ENCODE results near the gene MAP4K1. TPM values are rescaled to one million over a fixed set of nuclear protein-coding genes. Genes with fewer than 3 reads are reported as not detected.
"Not testable (repeated sequence)": the region's sequence is repeated elsewhere in the genome, so short reads cannot be mapped to it uniquely, and the experiment has no call there.

MAP4K1 gene
- total RNA-seq, 1 donor from 2014 or later = 10.9 TPM

DNA sequence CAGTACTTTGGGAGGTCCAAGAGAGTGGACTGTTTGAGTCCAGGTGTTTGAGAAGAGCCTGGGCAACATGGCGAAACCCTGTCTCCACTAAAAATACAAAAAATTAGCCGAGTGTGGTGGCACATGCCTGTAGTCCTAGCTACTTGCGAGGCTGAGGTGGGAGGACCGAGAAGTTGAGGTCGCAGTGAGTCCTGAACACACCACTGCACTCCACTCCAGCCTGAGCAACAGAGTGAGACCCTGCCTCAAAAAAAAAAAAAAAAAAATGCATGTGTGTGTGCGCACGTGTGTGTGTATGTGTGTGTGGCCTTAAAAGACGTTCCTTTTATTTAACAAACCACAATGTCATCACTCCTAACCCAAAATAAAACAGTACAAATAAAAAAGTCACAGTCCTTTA, 62.6 kb downstream of the MAP4K1 start:
- TF ChIP-seq, protein P1, sequence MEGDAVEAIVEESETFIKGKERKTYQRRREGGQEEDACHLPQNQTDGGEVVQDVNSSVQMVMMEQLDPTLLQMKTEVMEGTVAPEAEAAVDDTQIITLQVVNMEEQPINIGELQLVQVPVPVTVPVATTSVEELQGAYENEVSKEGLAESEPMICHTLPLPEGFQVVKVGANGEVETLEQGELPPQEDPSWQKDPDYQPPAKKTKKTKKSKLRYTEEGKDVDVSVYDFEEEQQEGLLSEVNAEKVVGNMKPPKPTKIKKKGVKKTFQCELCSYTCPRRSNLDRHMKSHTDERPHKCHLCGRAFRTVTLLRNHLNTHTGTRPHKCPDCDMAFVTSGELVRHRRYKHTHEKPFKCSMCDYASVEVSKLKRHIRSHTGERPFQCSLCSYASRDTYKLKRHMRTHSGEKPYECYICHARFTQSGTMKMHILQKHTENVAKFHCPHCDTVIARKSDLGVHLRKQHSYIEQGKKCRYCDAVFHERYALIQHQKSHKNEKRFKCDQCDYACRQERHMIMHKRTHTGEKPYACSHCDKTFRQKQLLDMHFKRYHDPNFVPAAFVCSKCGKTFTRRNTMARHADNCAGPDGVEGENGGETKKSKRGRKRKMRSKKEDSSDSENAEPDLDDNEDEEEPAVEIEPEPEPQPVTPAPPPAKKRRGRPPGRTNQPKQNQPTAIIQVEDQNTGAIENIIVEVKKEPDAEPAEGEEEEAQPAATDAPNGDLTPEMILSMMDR (IDR thresholded peaks at IDR 0.05; ENCODE audit: unreplicated experiment) = no peak

DNA sequence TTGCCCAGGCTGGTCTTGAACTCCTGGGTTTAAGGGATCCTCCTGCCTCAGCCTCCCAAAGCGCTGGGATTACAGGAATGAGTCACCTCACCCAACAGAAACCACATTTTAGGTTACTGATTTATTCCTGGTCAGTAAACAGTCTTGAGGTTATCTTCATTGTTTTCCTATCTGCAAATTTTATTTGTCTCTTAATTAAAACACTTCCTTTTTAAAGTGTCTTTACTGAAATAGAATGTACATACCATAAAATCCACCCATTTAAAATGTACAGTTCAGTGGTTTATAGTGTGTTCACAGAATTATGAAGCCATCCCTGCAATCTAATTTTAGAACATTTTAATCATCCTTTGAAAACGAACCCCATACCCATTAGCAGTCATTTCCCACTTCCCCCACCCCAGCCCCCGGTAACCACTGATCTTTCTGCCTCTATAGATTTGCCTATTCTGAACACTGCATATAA, 63.0 kb downstream of the MAP4K1 start:
- Mint-ChIP-seq H3K27me3 (peaks cover 5% of the 10 kb centered on the region), H3K9me3 (ENCODE audit: low read depth) (no peaks in the 10 kb centered on the region), H3K4me3 (ENCODE audit: low read depth) (no peak overlapping the region), H3K36me3 (ENCODE audit: insufficient read depth) (no peaks in the 10 kb centered on the region), H3K27ac (no peak overlapping the region), H3K4me1 (ENCODE audit: low read depth) (no peaks in the 10 kb centered on the region)
- DNase-seq (ENCODE audit: low spot score, unreplicated experiment) = no peak
- TF ChIP-seq, protein P1 (IDR thresholded peaks at IDR 0.05; ENCODE audit: unreplicated experiment) = no peak

More for the DNA sequence above, 62.6 kb downstream of the MAP4K1 start:
- Mint-ChIP-seq H3K27ac (no peak overlapping the region), H3K4me3 (ENCODE audit: low read depth) (no peak overlapping the region), H3K27me3 (peaks cover 5% of the 10 kb centered on the region), H3K36me3 (ENCODE audit: insufficient read depth) (no peaks in the 10 kb centered on the region), H3K4me1 (ENCODE audit: low read depth) (no peaks in the 10 kb centered on the region), H3K9me3 (ENCODE audit: low read depth) (no peaks in the 10 kb centered on the region)
- DNase-seq (ENCODE audit: low spot score, unreplicated experiment) = no peak

DNA sequence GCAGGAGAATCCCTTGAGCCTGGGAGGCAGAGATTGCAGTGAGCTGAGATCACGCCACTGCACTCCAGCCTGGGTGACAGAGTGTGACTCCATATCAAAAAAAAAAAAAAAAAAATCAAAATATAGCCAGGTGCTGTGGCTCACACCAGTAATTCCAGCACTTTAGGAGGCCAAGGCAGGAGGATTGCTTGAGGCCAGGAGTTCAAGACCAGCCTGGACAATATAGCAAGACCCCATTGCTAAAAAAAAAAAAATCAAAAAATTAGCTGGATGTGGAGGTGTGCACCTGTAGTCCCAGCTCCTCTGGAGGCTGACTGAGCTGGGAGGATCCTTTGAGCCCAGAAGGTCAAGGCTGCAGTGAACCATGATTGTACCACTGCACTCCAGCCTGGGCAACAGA, 64.5 kb downstream of the MAP4K1 start:
- not testable (repeated sequence) for DNase-seq (ENCODE audit: low spot score, unreplicated experiment); H3K9me3 Mint-ChIP-seq (ENCODE audit: low read depth); H3K27ac Mint-ChIP-seq; H3K27me3 Mint-ChIP-seq; H3K4me1 Mint-ChIP-seq (ENCODE audit: low read depth); H3K4me3 Mint-ChIP-seq (ENCODE audit: low read depth); H3K36me3 Mint-ChIP-seq (ENCODE audit: insufficient read depth)

DNA sequence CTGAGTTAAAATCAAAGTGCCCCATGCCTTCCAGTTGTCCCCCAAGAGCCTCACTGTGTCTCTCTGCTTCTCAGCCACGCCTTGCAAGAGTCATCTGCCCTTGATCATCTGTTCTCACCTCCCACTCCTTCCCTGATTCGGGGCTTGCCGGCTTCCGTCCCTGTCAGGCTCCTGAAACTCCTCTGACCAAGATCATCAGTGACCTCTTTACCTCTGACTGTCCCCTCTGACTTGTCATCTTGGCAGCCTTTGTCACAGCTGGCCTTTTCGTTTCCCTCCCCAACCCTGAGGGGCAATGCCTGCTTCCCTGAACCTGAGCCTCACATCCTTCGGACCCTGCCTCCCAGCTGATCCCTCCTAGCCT, 66.3 kb downstream of the MAP4K1 start:
- no peak for DNase-seq (ENCODE audit: low spot score, unreplicated experiment)
- no peaks in the 10 kb centered on the region for H3K4me1 Mint-ChIP-seq (ENCODE audit: low read depth)
- H3K27me3 Mint-ChIP-seq = peaks cover 5% of the 10 kb centered on the region
- TF ChIP-seq, protein P1 (IDR thresholded peaks at IDR 0.05; ENCODE audit: unreplicated experiment) = no peak
- no peak overlapping the region for H3K27ac Mint-ChIP-seq
- no peak overlapping the region for H3K4me3 Mint-ChIP-seq (ENCODE audit: low read depth)
- no peaks in the 10 kb centered on the region for H3K9me3 Mint-ChIP-seq (ENCODE audit: low read depth)
- H3K36me3 Mint-ChIP-seq (ENCODE audit: insufficient read depth) = no peaks in the 10 kb centered on the region

DNA sequence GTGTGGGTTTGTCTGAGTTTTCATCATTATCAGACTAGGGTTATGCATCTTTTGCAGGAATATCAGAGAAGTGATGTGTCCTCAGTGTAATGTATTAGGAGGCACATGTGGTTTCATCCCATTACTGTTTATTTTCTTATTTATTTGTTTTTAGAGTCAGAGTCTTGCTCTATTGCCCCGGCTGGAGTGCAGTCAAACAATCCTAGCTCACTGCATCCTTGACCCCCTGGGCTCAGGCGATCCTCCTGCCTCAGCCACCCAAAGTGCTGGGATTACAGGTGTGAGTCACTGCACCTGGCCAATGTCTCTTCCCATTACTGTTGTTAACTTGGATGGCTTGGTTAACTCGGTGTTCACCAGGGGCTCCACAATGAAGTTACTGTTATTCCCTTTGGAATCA, 67.4 kb downstream of the MAP4K1 start:
- H3K27me3 Mint-ChIP-seq = peaks cover 3% of the 10 kb centered on the region
- no peaks in the 10 kb centered on the region for H3K4me1 Mint-ChIP-seq (ENCODE audit: low read depth)
- TF ChIP-seq, protein P1 (IDR thresholded peaks at IDR 0.05; ENCODE audit: unreplicated experiment) = no peak
- no peak overlapping the region for H3K27ac Mint-ChIP-seq
- no peaks in the 10 kb centered on the region for H3K36me3 Mint-ChIP-seq (ENCODE audit: insufficient read depth)
- no peak overlapping the region for H3K4me3 Mint-ChIP-seq (ENCODE audit: low read depth)
- H3K9me3 Mint-ChIP-seq (ENCODE audit: low read depth) = no peaks in the 10 kb centered on the region
- DNase-seq (ENCODE audit: low spot score, unreplicated experiment) = no peak

DNA sequence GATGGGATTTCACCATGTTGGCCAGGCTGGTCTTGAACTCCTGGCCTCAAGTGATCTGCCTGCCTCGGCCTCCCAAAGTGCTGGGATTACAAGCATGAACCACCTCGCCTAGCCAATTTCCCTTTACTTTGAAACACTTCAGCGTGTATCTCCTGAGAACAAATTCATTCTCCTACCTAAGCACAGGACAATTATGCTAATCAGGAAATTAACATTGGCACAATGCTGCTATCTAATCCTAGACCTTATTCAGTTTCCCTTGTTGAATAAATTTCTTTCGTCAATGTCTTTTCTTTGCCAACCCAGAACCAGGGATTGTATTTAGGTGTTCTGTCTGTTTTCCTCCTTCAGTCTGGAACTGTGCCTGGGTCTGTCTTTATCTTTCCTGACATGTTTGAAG, 67.8 kb downstream of the MAP4K1 start:
- H3K4me1 Mint-ChIP-seq (ENCODE audit: low read depth) = no peaks in the 10 kb centered on the region
- peaks cover 3% of the 10 kb centered on the region for H3K27me3 Mint-ChIP-seq
- H3K27ac Mint-ChIP-seq = no peak overlapping the region
- TF ChIP-seq, protein P1 (IDR thresholded peaks at IDR 0.05; ENCODE audit: unreplicated experiment) = no peak
- DNase-seq (ENCODE audit: low spot score, unreplicated experiment) = no peak
- H3K9me3 Mint-ChIP-seq (ENCODE audit: low read depth) = no peaks in the 10 kb centered on the region
- H3K36me3 Mint-ChIP-seq (ENCODE audit: insufficient read depth) = no peaks in the 10 kb centered on the region
- no peak overlapping the region for H3K4me3 Mint-ChIP-seq (ENCODE audit: low read depth)
